Small intestine (tissue), 7 donors: Measurements from ENCODE around the gene TLK1. TPM values are rescaled to one million over a fixed set of nuclear protein-coding genes. Genes with fewer than 3 reads are reported as not detected.
A peak's percentile ranks its signal among the peaks of the same experiment; 100 is the strongest.

ENCODE experiments used
- DNase-seq, 2 donors: peaks; one replicate each; pipeline versions ENCODE4 v3.0.0 to v3.0.0-alpha.2; 2013
- FAIRE-seq: peaks from 2 replicates; lab custom pipeline; 2012; peaks lifted over from hg19 to GRCh38; lab: Jason Lieb, UNC
- H3K27ac ChIP-seq, 3 donors: one replicate each; pipeline ENCODE4 v1.5.1; 2013; ENCODE audit warnings: low read length in 2 of 3, mild to moderate bottlenecking in 2 of 3, control low read depth in 1 of 3, inconsistent platforms in 1 of 3, low read depth in 1 of 3, moderate library complexity in 1 of 3
- H3K27me3 ChIP-seq, 3 donors: one replicate each; pipeline ENCODE4 v1.6.1; 2013; ENCODE audit warnings: low read length in 3 of 3, inconsistent platforms in 1 of 3; ENCODE audit not compliant: control insufficient read depth in 3 of 3, insufficient read depth in 3 of 3
- H3K36me3 ChIP-seq, 3 donors: one replicate each; pipeline ENCODE4 v1.6.1; 2013; ENCODE audit warnings: low read length in 3 of 3, inconsistent platforms in 1 of 3, low read depth in 1 of 3, mild to moderate bottlenecking in 1 of 3, moderate library complexity in 1 of 3; ENCODE audit not compliant: control insufficient read depth in 3 of 3, insufficient read depth in 2 of 3
- H3K4me1 ChIP-seq, 3 donors: one replicate each; pipeline ENCODE4 v1.6.1; 2013; ENCODE audit warnings: low read length in 2 of 3, inconsistent platforms in 1 of 3, low read depth in 1 of 3, mild to moderate bottlenecking in 1 of 3, moderate library complexity in 1 of 3; ENCODE audit not compliant: control insufficient read depth in 3 of 3, insufficient read depth in 2 of 3
- H3K4me3 ChIP-seq, 3 donors: one replicate each; pipeline ENCODE4 v1.5.1; 2013; ENCODE audit warnings: low read length in 3 of 3, control low read depth in 1 of 3, inconsistent platforms in 1 of 3, low read depth in 1 of 3, mild to moderate bottlenecking in 1 of 3, moderate library complexity in 1 of 3
- H3K9me3 ChIP-seq, 2 donors: one replicate each; pipeline ENCODE4 v1.6.1; 2013; ENCODE audit warnings: low read depth in 1 of 2, low read length in 1 of 2; ENCODE audit not compliant: control insufficient read depth in 2 of 2, insufficient read depth in 1 of 2
- WGBS, 3 donors: extraction: QIAGEN DNeasy Blood & Tissue Kit; methylation state at CpG; one replicate each; pipeline ENCODE4 v1.1.7; 2013; 5-methylcytosine and 5-hydroxymethylcytosine counted together
- polyA plus RNA-seq, 4 donors: library from polyadenylated mRNA; stranded (reverse) in 3 of 4; unstranded in 1 of 4; fragments of 200-250 nt in 3 of 4; fragments of 120-200 nt in 1 of 4; gene quantifications; one replicate each; pipeline versions ENCODE4 v1.2.1 to v1.2.3, GENCODE V29; 2013
- donor health status: healthy with polysubstance abuse.
- donor health status: control.
- donor health status: control.
- donor health status: Bipolar disorder and iron deficiency.
- donor health status: healthy.

Gene TLK1
- polyA plus RNA-seq, 4 donors = 10.0 to 27.8 (median 11.6) TPM

- 96 to 98% (median 97%) methylated on average over 8 of the region's 8 CpGs for WGBS, 3 donors
- Histone ChIP-seq H3K36me3 (peaks cover 0 to 5% (median under 1%) of the 10 kb centered on the region in 3 donors), H3K9me3 (no peaks in the 10 kb centered on the region), H3K27me3 (no peaks in the 10 kb centered on the region), H3K27ac (no peak overlapping the region), H3K4me1 (no peaks in the 10 kb centered on the region), H3K4me3 (no peak overlapping the region)
- FAIRE-seq (no peak), DNase-seq (no peak)
These were observed 174.0 kb downstream of the TLK1 start for GRCh38 chr2:170986566-170987258.

GRCh38 chr2:170985407-170985806 is 175.3 kb downstream of the TLK1 start:
- 89 to 95% (median 94%) methylated on average over 5 of the region's 5 CpGs for whole genome bisulfite sequencing, 3 donors
- no peaks in the 10 kb centered on the region for H3K4me1 ChIP-seq
- DNase-seq (no peak), FAIRE-seq (no peak)
- no peak overlapping the region for H3K27ac ChIP-seq
- H3K27me3 ChIP-seq = no peaks in the 10 kb centered on the region
- H3K9me3 ChIP-seq = no peaks in the 10 kb centered on the region
- no peak overlapping the region for H3K4me3 ChIP-seq
- peaks cover 0 to 5% (median 0%) of the 10 kb centered on the region in 3 donors for H3K36me3 ChIP-seq

- no peak overlapping the region for H3K4me3 ChIP-seq
- WGBS, 3 donors = 35 to 42% (median 38%) methylated on average over 1 of the region's 1 CpG
- DNase-seq = no peak
- no peak for FAIRE-seq
- H3K4me1 ChIP-seq = no peaks in the 10 kb centered on the region
- no peaks in the 10 kb centered on the region for H3K9me3 ChIP-seq
- no peaks in the 10 kb centered on the region for H3K27me3 ChIP-seq
- no peak overlapping the region for H3K27ac ChIP-seq
- H3K36me3 ChIP-seq = peaks cover 0 to 5% (median 0%) of the 10 kb centered on the region in 3 donors
These were observed 176.6 kb downstream of the TLK1 start for GRCh38 chr2:170984079-170984478.

- no peaks in the 10 kb centered on the region for H3K9me3 ChIP-seq
- DNase-seq (peak in 1 of 2 donors; percentile 14), FAIRE-seq (no peak)
- H3K4me1 ChIP-seq = peaks cover 0 to 13% (median 0%) of the 10 kb centered on the region in 3 donors
- no peak overlapping the region for H3K4me3 ChIP-seq
- H3K27me3 ChIP-seq = no peaks in the 10 kb centered on the region
- H3K36me3 ChIP-seq = no peaks in the 10 kb centered on the region
- no peak overlapping the region for H3K27ac ChIP-seq
- WGBS, 3 donors = 73 to 77% (median 76%) methylated on average over 4 of the region's 4 CpGs
These were observed 184.8 kb downstream of the TLK1 start for GRCh38 chr2:170975943-170976270.

- 55 to 78% (median 61%) methylated on average over 17 of the region's 17 CpGs for WGBS, 3 donors
- H3K4me3 ChIP-seq = no peak overlapping the region
- peaks cover 0 to 13% (median 0%) of the 10 kb centered on the region in 3 donors for H3K4me1 ChIP-seq
- no peak overlapping the region for H3K27ac ChIP-seq
- DNase-seq (no peak), FAIRE-seq (no peak)
- no peaks in the 10 kb centered on the region for H3K36me3 ChIP-seq
- no peaks in the 10 kb centered on the region for H3K27me3 ChIP-seq
- H3K9me3 ChIP-seq = no peaks in the 10 kb centered on the region
These were observed 185.4 kb downstream of the TLK1 start for GRCh38 chr2:170975127-170975942.

GRCh38 chr2:170974304-170974993 is 186.2 kb downstream of the TLK1 start:
- peaks cover 0 to 13% (median 0%) of the 10 kb centered on the region in 3 donors for H3K4me1 ChIP-seq
- WGBS, 3 donors = 36 to 72% (median 50%) methylated on average over 11 of the region's 11 CpGs
- peak; percentile 21 to 41 for DNase-seq

GRCh38 chr2:170973492-170974303 is 187.0 kb downstream of the TLK1 start:
- FAIRE-seq (no peak), DNase-seq (peak; percentile 89 to 96)
- no peaks in the 10 kb centered on the region for H3K9me3 ChIP-seq
- peak overlapping the region; percentile 80 to 85 (median 82) for H3K27ac ChIP-seq
- 4 to 8% (median 4%) methylated on average over 66 to 67 of the region's 67 CpGs for WGBS, 3 donors
- H3K27me3 ChIP-seq = no peaks in the 10 kb centered on the region
- peaks cover 0 to 4% (median 2%) of the 10 kb centered on the region in 3 donors for H3K36me3 ChIP-seq
- H3K4me1 ChIP-seq = peaks cover 0 to 13% (median 0%) of the 10 kb centered on the region in 3 donors
- peak overlapping the region; percentile 58 to 89 (median 62) for H3K4me3 ChIP-seq

More at GRCh38 chr2:170974304-170974993, 186.2 kb downstream of the TLK1 start:
- Histone ChIP-seq H3K36me3 (peaks cover 0 to 4% (median 0%) of the 10 kb centered on the region in 3 donors), H3K27me3 (no peaks in the 10 kb centered on the region), H3K27ac (no peak overlapping the region), H3K9me3 (no peaks in the 10 kb centered on the region), H3K4me3 (no peak overlapping the region)
- no peak for FAIRE-seq

GRCh38 chr2:170973225-170973491 is 187.5 kb downstream of the TLK1 start:
- H3K27ac ChIP-seq = no peak overlapping the region
- 3 to 7% (median 4%) methylated on average over 12 of the region's 12 CpGs for WGBS, 3 donors

More at GRCh38 chr2:170973225-170973491, 187.5 kb downstream of the TLK1 start:
- Histone ChIP-seq H3K9me3 (no peaks in the 10 kb centered on the region), H3K27me3 (no peaks in the 10 kb centered on the region), H3K4me1 (peaks cover 0 to 13% (median 0%) of the 10 kb centered on the region in 3 donors), H3K4me3 (peak overlapping the region in 2 of 3 donors; percentile 42 to 62), H3K36me3 (peaks cover 0 to 8% (median 4%) of the 10 kb centered on the region in 3 donors)
- FAIRE-seq = no peak
- no peak for DNase-seq
